BJ (cell line): Measurements from ENCODE around the gene EML6. TPM values are rescaled to one million over a fixed set of nuclear protein-coding genes. Genes with fewer than 3 reads are reported as not detected.

Source experiments
- CTCF ChIA-PET: fragments of 350-600 bp; formaldehyde crosslinking; extraction: SDS; loops from one replicate; lab custom pipeline; 2021; ENCODE audit warnings: antibody characterized with exemption, inconsistent platforms; lab: Yijun Ruan, JAX
- POLR2A ChIA-PET: fragments of 300-600 bp; sonication (Branson Sonifier 250); formaldehyde crosslinking; extraction: SDS; loops from one replicate; lab custom pipeline; 2021; ENCODE audit warnings: antibody characterized with exemption; lab: Charles Lee
- DNase-seq: peaks from one replicate; pipeline ENCODE4 v3.0.0-alpha.2; 2011; ENCODE audit warnings: low read depth
- H3K27me3 ChIP-seq: 2 replicates; pipeline ENCODE4 v1.6.0; 2011; ENCODE audit warnings: low read length; ENCODE audit not compliant: control insufficient read depth, insufficient read depth
- H3K36me3 ChIP-seq: 2 replicates; pipeline ENCODE4 v1.5.1; 2011; ENCODE audit warnings: low read length; ENCODE audit not compliant: control insufficient read depth, insufficient read depth
- H3K4me3 ChIP-seq: 2 replicates; pipeline ENCODE4 v1.5.1; 2011; ENCODE audit warnings: low read depth, mild to moderate bottlenecking, control low read depth, low read length
- polyA plus RNA-seq: library from polyadenylated mRNA; depleted of rRNA; stranded (reverse); fragments of >200 nt; gene quantifications from 2 replicates; pipeline ENCODE4 v1.2.3, GENCODE V29; 2011
- TF ChIP-seq, protein P1 (sequence below): IDR thresholded peaks from 2 replicates; pipeline ENCODE4 v1.5.1; 2011; ENCODE audit warnings: low read depth, mild to moderate bottlenecking, control low read depth, inconsistent platforms, low read length, moderate library complexity; ENCODE audit not compliant: insufficient read depth

EML6 gene
- polyA plus RNA-seq, 1 experiment = 0.18 TPM

DNA sequence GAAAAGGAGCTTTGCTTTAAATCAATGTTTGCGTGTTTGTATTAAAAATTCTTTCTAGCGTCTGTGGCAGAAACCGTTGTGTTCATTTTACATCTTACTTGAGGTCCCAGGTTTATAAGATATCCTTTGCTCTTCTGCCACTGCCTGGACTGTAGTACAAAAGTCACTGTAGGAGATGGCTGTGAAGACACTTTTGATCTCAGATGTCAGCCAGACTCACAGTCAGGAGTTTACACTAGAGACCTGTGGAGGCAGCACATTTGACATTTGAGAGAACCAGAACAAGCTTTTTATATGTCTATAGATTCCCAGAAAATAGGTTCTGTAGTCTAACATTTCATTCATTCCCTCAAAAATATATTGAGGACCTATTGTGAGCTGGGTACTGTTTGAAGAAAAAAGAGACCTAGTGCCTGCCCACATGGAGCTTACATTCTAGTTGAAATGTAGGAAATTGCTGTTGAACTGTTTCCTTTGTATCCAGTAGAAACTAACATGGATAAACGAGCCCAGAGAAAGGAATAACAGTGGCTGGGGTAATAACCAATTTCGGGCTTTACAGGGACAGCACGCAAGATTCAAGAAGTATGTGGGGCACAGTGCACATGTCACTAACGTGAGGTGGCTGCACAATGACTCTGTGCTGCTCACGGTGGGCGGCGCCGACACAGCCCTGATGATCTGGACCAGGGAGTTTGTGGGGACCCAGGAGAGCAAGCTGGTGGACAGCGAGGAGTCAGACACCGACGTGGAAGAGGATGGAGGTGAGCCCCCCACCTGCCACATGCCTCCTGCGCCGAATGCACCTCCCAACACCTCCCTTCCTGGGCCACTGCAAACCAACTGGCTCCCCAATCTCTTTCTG is 204.5 kb downstream of the EML6 start:
- H3K27me3 ChIP-seq = peaks cover 2% of the 10 kb centered on the region; the same call in 1 of the 2 replicates
- no peaks in the 10 kb centered on the region for H3K36me3 ChIP-seq
- no peak for DNase-seq
- ChIA-PET POLR2A (interaction anchor here (0.5 kb wide), 1 partner anchor 50 kb away, joined by 4 read pairs; no protein-coding TSS in a partner anchor), CTCF (interaction anchor here (0.6 kb wide), 1 partner anchor 13 kb away, joined by 3 read pairs; no protein-coding TSS in a partner anchor)
- H3K4me3 ChIP-seq = no peak overlapping the region
- TF ChIP-seq, protein P1, sequence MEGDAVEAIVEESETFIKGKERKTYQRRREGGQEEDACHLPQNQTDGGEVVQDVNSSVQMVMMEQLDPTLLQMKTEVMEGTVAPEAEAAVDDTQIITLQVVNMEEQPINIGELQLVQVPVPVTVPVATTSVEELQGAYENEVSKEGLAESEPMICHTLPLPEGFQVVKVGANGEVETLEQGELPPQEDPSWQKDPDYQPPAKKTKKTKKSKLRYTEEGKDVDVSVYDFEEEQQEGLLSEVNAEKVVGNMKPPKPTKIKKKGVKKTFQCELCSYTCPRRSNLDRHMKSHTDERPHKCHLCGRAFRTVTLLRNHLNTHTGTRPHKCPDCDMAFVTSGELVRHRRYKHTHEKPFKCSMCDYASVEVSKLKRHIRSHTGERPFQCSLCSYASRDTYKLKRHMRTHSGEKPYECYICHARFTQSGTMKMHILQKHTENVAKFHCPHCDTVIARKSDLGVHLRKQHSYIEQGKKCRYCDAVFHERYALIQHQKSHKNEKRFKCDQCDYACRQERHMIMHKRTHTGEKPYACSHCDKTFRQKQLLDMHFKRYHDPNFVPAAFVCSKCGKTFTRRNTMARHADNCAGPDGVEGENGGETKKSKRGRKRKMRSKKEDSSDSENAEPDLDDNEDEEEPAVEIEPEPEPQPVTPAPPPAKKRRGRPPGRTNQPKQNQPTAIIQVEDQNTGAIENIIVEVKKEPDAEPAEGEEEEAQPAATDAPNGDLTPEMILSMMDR = no peak

DNA sequence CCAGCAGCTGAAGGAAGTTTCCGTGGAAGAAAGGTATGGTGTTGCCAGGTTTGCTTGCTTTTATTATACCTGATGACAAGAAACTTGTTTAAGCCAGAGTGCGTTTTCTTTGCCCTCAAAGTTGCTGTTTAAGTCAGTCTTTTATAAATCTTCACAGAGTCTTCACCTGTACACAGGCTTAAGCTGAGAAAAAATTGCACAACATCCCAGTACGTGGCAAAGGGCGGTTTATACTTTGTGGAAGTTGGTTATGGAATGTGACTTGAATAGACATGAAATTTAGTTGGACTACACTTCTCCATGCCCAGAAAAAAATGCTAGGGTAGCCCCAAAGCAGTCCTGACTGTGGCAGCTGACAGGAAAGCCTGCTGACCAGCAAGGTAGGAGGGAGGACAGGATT is 205.3 kb downstream of the EML6 start:
- POLR2A ChIA-PET = no interaction called here
- TF ChIP-seq, protein P1 = no peak
- CTCF ChIA-PET = no interaction called here

DNA sequence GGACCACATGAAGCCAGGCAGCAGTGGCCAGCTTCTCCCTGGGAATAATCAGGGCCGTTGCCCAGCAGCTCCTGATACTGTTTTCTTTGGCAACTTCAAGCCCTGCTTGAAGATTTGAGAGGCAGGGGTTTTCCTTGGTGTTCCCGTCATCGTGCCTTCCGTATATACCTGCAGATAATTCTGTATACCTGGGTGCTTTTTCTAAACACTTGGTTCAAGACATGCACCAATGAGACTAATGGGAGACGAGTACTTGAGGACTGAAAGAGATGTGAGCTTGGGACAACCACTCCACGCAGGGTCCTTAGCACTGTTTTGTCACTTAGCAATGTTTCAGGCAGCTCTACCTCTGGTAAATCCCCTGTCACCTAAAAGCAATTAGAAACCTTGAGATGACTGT is 208.0 kb downstream of the EML6 start:
- DNase-seq = no peak
- CTCF ChIA-PET = no interaction called here
- Histone ChIP-seq H3K4me3 (no peak overlapping the region), H3K36me3 (no peaks in the 10 kb centered on the region), H3K27me3 (peaks cover 2% of the 10 kb centered on the region; the same call in 1 of the 2 replicates)
- POLR2A ChIA-PET = no interaction called here
- TF ChIP-seq, protein P1 = no peak

More for the DNA sequence above, 205.3 kb downstream of the EML6 start:
- no peak overlapping the region for H3K4me3 ChIP-seq
- DNase-seq = no peak
- H3K36me3 ChIP-seq = no peaks in the 10 kb centered on the region
- H3K27me3 ChIP-seq = peaks cover 2% of the 10 kb centered on the region; the same call in 1 of the 2 replicates

DNA sequence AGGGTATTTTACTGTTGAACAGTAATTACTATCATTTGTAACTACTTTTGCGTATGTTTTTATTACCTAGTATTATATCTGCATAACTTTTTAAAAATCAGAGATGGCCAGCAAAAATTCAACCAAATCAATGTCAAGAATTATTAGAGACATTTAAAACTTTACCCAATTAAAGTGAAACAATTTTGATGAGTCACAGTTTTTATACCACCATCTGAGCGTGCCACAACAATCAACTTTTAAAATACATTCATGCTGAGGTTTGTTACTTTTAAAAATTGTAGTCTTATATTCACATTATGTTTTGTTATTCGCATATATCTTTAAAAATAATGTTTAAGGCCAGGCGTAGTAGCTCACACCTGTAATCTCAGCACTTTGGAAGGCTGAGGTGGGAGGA is 211.9 kb downstream of the EML6 start:
- POLR2A ChIA-PET = no interaction called here
- DNase-seq = no peak
- Histone ChIP-seq H3K27me3 (no peaks in the 10 kb centered on the region; the same call in 1 of the 2 replicates), H3K36me3 (no peaks in the 10 kb centered on the region), H3K4me3 (no peak overlapping the region)
- CTCF ChIA-PET = no interaction called here
- TF ChIP-seq, protein P1 = no peak

DNA sequence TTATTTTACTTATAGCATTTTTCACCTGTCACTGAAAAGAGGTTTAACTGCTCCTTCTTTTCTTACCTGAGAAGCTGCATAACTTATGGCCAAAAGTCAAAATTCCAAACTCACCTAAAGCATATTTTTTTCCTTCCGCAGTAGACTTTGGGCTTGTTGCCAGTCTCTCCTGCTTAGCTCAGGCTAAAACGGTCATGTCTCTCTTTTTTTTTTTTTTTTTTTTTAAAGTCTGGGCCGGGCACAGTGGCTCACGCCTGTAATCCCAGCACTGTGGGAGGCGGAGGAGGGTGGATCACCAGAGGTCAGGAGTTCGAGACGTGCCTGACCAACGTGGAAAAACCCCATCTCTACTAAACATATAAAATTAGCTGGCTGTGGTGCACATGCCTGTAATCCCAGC is 213.3 kb downstream of the EML6 start:
- no peak for DNase-seq
- ChIA-PET CTCF (interaction anchor here (0.6 kb wide), 1 partner anchor 848 kb away, joined by 3 read pairs; no protein-coding TSS in a partner anchor), POLR2A (no interaction called here)
- Histone ChIP-seq H3K36me3 (no peaks in the 10 kb centered on the region), H3K27me3 (no peaks in the 10 kb centered on the region; the same call in 1 of the 2 replicates), H3K4me3 (no peak overlapping the region)
- TF ChIP-seq, protein P1 = no peak
